Measurements from ENCODE around the gene PPARA.

GRCh38 chr22:46102752-46103151 lies 47.6 kb upstream of the PPARA start:
- TF ChIP-seq, protein P1, sequence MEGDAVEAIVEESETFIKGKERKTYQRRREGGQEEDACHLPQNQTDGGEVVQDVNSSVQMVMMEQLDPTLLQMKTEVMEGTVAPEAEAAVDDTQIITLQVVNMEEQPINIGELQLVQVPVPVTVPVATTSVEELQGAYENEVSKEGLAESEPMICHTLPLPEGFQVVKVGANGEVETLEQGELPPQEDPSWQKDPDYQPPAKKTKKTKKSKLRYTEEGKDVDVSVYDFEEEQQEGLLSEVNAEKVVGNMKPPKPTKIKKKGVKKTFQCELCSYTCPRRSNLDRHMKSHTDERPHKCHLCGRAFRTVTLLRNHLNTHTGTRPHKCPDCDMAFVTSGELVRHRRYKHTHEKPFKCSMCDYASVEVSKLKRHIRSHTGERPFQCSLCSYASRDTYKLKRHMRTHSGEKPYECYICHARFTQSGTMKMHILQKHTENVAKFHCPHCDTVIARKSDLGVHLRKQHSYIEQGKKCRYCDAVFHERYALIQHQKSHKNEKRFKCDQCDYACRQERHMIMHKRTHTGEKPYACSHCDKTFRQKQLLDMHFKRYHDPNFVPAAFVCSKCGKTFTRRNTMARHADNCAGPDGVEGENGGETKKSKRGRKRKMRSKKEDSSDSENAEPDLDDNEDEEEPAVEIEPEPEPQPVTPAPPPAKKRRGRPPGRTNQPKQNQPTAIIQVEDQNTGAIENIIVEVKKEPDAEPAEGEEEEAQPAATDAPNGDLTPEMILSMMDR (IDR thresholded peaks at IDR 0.05; ENCODE audit: poor library complexity, severe bottlenecking), result no peak
- TF ChIP-seq, protein P2, sequence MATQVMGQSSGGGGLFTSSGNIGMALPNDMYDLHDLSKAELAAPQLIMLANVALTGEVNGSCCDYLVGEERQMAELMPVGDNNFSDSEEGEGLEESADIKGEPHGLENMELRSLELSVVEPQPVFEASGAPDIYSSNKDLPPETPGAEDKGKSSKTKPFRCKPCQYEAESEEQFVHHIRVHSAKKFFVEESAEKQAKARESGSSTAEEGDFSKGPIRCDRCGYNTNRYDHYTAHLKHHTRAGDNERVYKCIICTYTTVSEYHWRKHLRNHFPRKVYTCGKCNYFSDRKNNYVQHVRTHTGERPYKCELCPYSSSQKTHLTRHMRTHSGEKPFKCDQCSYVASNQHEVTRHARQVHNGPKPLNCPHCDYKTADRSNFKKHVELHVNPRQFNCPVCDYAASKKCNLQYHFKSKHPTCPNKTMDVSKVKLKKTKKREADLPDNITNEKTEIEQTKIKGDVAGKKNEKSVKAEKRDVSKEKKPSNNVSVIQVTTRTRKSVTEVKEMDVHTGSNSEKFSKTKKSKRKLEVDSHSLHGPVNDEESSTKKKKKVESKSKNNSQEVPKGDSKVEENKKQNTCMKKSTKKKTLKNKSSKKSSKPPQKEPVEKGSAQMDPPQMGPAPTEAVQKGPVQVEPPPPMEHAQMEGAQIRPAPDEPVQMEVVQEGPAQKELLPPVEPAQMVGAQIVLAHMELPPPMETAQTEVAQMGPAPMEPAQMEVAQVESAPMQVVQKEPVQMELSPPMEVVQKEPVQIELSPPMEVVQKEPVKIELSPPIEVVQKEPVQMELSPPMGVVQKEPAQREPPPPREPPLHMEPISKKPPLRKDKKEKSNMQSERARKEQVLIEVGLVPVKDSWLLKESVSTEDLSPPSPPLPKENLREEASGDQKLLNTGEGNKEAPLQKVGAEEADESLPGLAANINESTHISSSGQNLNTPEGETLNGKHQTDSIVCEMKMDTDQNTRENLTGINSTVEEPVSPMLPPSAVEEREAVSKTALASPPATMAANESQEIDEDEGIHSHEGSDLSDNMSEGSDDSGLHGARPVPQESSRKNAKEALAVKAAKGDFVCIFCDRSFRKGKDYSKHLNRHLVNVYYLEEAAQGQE (IDR thresholded peaks at IDR 0.05; ENCODE audit: borderline replicate concordance), result no peak
- TF ChIP-seq EP300 (conservative IDR thresholded peaks at IDR 0.05; ENCODE audit: poor library complexity, severe bottlenecking), result no peak
- no peak for TF ChIP-seq POLR2AphosphoS5 (IDR thresholded peaks at IDR 0.05)
